ENCODE data around the gene TEX12. TPM values are rescaled to one million over a fixed set of nuclear protein-coding genes. Genes with fewer than 3 reads are reported as not detected.
"Not testable (repeated sequence)": the region's sequence is repeated elsewhere in the genome, so short reads cannot be mapped to it uniquely, and the experiment has no call there.

Gene TEX12
- total and polyA plus RNA-seq, 9 of the 15 experiments (the other 6 are each of a cell fraction or from before 2014, with no cell fraction given) = 0.10 to 2.3 (median 0.67) TPM; not detected in 1

DNA sequence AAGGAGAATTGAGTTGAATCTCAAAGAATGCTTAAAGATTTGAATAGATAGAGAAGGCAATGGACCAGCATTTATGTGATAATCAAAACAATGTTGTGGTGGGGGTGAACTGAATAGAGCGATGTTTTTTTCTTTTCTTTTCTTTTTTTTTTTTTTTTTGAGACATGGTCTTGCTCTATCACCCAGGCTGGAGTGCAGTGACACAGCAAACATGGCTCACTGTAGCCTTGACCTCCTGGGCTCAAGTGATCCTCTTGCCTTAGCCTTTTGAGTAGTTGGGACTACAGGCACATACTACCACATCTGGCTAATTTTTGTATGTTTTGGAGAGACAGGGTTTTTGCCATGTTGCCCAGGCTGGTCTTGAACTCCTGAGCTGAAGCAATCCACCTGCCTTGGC lies 5.0 kb upstream of the TEX12 start:
- H2AFZ ChIP-seq (ENCODE audit: low read depth, low read length); H4K20me1 ChIP-seq (replicated peaks; ENCODE audit: control insufficient read depth, insufficient read depth, low read length); H3K9me3 ChIP-seq (replicated peaks; ENCODE audit: control insufficient read depth, insufficient read depth, low read depth, low read length); FAIRE-seq; H3K4me3 ChIP-seq; H3K4me2 ChIP-seq (ENCODE audit: insufficient read depth, low read length); H3K9ac ChIP-seq (ENCODE audit: insufficient read depth in 1 of 2, low read depth in 2 of 2, low read length in 2 of 2); H3K27ac ChIP-seq (ENCODE audit: extremely low read depth, low read depth, low read length); in situ Hi-C loops (cut with MboI); H3K4me1 ChIP-seq (replicated peaks in 1 of 2; ENCODE audit: control insufficient read depth in 2 of 2, insufficient read depth in 2 of 2, low read length in 2 of 2); H3K79me2 ChIP-seq (ENCODE audit: control insufficient read depth, insufficient read depth, low read length); intact Hi-C loops (cut with micrococcal nuclease); CTCF ChIA-PET (ENCODE audit: low intra/inter-chr PET ratio); BruUV-seq (replicated peaks); H3K27me3 ChIP-seq (ENCODE audit: control insufficient read depth in 2 of 2, insufficient read depth in 2 of 2, low read length in 2 of 2); H3K36me3 ChIP-seq (ENCODE audit: control insufficient read depth, insufficient read depth, low read length); POLR2A ChIA-PET; H3K9me1 ChIP-seq (ENCODE audit: control insufficient read depth, insufficient read depth, low read length): not testable (repeated sequence)
- DNase-seq (ENCODE audit: extremely low read depth in 1 of 4, low spot score in 3 of 4) (peak in 1 of 4 experiments; percentile 31), ATAC-seq (peak; percentile 61)
- 22% methylated on average over 1 of the region's 1 CpG for WGBS (ENCODE audit: insufficient coverage, low coverage, missing lambda C conversion rate)
- TF ChIP-seq, protein P1, sequence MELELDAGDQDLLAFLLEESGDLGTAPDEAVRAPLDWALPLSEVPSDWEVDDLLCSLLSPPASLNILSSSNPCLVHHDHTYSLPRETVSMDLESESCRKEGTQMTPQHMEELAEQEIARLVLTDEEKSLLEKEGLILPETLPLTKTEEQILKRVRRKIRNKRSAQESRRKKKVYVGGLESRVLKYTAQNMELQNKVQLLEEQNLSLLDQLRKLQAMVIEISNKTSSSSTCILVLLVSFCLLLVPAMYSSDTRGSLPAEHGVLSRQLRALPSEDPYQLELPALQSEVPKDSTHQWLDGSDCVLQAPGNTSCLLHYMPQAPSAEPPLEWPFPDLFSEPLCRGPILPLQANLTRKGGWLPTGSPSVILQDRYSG (tag; conservative IDR thresholded peaks at IDR 0.05; ENCODE audit: low read depth) = 0 out of 2 replicates have a peak, but pooled peaks have one; percentile 49
- 0 out of 2 replicates have a peak, but pooled peaks have one; percentile 4 for TF ChIP-seq ZNF384 (IDR thresholded peaks at IDR 0.05; ENCODE audit: low read depth, low read length)
- TF ChIP-seq ZNF316 (IDR thresholded peaks at IDR 0.05) = peak; percentile 60
- TF ChIP-seq, protein P2, sequence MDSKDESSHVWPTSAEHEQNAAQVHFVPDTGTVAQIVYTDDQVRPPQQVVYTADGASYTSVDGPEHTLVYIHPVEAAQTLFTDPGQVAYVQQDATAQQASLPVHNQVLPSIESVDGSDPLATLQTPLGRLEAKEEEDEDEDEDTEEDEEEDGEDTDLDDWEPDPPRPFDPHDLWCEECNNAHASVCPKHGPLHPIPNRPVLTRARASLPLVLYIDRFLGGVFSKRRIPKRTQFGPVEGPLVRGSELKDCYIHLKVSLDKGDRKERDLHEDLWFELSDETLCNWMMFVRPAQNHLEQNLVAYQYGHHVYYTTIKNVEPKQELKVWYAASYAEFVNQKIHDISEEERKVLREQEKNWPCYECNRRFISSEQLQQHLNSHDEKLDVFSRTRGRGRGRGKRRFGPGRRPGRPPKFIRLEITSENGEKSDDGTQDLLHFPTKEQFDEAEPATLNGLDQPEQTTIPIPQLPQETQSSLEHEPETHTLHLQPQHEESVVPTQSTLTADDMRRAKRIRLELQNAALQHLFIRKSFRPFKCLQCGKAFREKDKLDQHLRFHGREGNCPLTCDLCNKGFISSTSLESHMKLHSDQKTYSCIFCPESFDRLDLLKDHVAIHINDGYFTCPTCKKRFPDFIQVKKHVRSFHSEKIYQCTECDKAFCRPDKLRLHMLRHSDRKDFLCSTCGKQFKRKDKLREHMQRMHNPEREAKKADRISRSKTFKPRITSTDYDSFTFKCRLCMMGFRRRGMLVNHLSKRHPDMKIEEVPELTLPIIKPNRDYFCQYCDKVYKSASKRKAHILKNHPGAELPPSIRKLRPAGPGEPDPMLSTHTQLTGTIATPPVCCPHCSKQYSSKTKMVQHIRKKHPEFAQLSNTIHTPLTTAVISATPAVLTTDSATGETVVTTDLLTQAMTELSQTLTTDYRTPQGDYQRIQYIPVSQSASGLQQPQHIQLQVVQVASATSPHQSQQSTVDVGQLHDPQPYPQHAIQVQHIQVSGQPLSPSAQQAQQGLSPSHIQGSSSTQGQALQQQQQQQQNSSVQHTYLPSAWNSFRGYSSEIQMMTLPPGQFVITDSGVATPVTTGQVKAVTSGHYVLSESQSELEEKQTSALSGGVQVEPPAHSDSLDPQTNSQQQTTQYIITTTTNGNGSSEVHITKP (IDR thresholded peaks at IDR 0.05; ENCODE audit: partially characterized antibody) = peak; percentile 46
- TF ChIP-seq MAFG (tag; conservative IDR thresholded peaks at IDR 0.05) = peak; percentile 63
- TF ChIP-seq NFE2 (IDR thresholded peaks at IDR 0.05; ENCODE audit: low read depth) = peak; percentile 56; the same call in 1 of the 2 replicates
- TF ChIP-seq C11orf30 (IDR thresholded peaks at IDR 0.05; ENCODE audit: low read depth) = peak; percentile 42; the same call in 1 of the 2 replicates

Measured in K562 (cell line).